Omental fat pad (tissue), 4 donors: ENCODE measurements around the gene IQCK. TPM values are rescaled to one million over a fixed set of nuclear protein-coding genes. Genes with fewer than 3 reads are reported as not detected.
A peak's percentile ranks its signal among the peaks of the same experiment; 100 is the strongest.
"Not testable (repeated sequence)": the region's sequence is repeated elsewhere in the genome, so short reads cannot be mapped to it uniquely, and the experiment has no call there.

Experiments
- ATAC-seq: fragments of 150-250 bp; one replicate; pipeline ENCODE4 v1.9.1; 2016; ENCODE audit warnings: mild to moderate bottlenecking, moderate library complexity; ENCODE audit not compliant: low FRiP score
- DNase-seq: peaks from one replicate; pipeline ENCODE4 v3.0.0-alpha.2; 2019; ENCODE audit warnings: low spot score
- total RNA-seq, 4 donors: library from RNA; depleted of rRNA; stranded (reverse); fragments of >200 nt; gene quantifications; one replicate each; pipeline ENCODE4 v1.1.0, GENCODE V29; 2016
- TF ChIP-seq, protein P1 (sequence below), 3 donors: fragments of 450-650 bp; IDR thresholded peaks; one replicate each; pipeline ENCODE4 v1.5.1; 2016 to 2017; ENCODE audit warnings: antibody characterized with exemption in 3 of 3, mild to moderate bottlenecking in 3 of 3, moderate library complexity in 2 of 3

The IQCK gene
- total RNA-seq, 4 donors from 2014 or later = 14.5 to 28.2 (median 18.9) TPM

DNA sequence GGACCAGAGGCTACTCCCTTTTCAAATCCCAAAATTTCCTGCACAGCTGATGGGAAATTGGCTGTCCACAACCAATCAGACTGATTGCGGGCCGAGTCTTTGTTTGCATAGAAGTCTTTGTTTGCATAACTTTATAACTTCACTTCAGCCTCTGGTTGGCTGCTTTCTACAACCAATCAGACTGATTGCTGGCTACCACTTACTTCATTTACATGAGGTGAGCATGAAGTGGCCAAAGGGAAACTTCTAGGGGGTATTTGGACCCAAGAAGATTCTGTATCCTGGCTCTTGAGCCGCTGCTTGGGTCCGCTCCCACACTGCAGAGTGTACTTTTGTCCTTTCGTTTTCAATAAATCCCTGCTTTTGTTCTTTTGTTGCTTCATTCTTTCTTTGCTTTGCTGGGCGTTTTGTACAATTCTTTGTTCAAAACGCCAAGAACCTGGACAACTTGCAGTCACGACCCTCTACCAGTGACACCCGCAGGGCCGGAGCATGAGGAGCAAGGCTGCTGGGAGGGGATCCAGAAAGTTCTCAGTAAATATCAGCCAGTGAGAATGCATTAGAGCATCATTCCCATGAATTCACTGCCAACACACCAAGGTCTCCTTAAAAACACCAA, 67.5 kb downstream of the IQCK start:
- DNase-seq (no peak), ATAC-seq (no peak)

DNA sequence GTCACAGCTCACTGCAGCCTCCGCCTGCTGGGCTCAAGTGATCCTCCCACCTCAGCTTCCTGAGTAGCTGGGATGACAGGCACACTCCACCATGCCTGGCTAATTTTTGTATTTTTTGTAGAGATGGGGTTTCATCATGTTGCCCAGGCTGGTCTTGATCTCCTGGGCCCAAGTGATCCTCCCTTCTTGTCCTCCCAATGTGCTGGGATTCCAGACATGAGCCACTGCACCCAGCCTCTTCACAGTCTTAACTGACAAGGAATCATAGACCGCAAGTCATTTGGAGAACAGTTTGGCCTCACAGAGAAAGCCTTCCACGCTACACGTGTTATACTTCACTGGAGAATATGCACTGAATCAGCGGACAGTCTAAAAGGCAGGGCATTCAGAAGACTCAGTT, 83.3 kb downstream of the IQCK start:
- not testable (repeated sequence) for DNase-seq, ATAC-seq

More for the DNA sequence above, 67.5 kb downstream of the IQCK start:
- TF ChIP-seq, protein P1, sequence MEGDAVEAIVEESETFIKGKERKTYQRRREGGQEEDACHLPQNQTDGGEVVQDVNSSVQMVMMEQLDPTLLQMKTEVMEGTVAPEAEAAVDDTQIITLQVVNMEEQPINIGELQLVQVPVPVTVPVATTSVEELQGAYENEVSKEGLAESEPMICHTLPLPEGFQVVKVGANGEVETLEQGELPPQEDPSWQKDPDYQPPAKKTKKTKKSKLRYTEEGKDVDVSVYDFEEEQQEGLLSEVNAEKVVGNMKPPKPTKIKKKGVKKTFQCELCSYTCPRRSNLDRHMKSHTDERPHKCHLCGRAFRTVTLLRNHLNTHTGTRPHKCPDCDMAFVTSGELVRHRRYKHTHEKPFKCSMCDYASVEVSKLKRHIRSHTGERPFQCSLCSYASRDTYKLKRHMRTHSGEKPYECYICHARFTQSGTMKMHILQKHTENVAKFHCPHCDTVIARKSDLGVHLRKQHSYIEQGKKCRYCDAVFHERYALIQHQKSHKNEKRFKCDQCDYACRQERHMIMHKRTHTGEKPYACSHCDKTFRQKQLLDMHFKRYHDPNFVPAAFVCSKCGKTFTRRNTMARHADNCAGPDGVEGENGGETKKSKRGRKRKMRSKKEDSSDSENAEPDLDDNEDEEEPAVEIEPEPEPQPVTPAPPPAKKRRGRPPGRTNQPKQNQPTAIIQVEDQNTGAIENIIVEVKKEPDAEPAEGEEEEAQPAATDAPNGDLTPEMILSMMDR (IDR thresholded peaks at IDR 0.05) = no peak

DNA sequence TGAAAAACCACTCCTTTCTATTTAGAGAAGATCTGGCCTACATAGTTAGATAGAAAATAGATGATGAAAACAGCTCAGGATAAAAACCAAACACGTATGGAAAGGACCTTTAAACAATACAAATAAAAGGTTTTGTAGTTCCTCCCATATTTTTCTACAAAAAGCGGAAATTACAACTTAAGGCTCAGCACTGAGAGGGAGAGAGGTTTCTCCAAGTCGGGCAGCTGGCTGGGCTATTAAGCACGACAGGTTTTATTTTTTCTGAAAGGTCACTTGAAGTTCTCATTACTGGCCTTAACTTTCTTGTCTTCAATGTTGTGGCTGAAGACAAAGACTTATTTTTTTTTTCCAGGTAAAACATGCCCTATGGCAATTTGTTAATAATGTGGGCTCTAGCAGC, 83.8 kb downstream of the IQCK start:
- DNase-seq, ATAC-seq: not testable (repeated sequence)

DNA sequence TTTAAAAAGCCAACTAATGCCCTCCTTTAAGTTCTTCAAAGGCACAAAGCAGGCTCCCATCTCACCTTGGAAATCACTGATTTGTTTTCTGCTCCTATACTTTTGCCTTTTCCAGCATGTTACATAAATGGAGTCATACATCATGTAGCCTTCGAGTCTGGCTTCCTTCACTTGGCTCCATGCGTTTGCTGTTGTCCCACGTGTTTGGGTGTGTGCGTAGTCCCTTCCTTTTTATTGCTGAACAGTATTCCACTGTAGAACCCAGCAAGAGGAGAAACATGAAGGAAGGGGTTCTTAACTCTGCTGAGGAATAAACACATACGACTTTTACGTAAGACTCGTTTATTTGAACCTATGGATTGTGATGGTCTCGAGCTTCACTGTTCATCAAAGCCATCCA, 84.5 kb downstream of the IQCK start:
- ATAC-seq (no peak), DNase-seq (no peak)
- TF ChIP-seq, protein P1 (IDR thresholded peaks at IDR 0.05) = no peak

DNA sequence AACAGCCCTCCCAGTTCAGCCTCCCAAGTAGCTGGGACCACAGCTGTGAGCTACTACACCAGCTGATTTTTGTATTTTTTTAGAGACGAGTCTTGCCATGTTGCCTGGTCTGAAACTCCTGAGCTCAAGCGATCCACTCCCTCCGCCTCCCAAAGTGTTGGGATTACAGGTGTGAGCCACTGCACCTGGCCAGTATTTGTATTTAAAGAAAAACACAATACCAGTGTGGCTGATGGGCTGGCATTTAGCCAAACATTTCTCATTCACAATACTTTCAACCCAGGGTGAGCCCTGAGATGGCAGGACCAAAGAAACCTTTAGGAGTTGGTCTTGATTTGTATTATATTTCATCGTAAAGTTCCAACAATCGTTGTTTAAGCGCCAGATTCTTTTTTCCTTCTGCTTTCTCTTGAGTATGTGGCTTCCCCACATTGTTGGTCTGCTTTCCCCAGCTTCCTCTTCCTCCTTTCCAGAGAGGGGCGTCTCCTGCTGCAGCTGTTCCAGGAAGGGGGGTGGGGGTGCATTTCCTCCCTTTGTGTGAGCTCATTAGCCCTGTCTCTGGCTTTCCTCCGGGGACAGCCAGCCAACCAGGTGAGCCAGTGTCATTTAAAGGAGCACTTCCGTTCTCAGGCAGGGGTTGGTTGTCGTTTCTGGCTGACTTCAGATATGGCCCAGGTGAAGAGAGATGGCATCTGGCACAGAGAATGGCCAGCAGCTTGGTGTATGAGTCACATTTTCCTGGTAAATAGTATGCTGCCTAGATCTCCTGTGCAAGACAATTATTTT, 86.7 kb downstream of the IQCK start:
- no peak for DNase-seq
- TF ChIP-seq, protein P1 (IDR thresholded peaks at IDR 0.05) = no peak

DNA sequence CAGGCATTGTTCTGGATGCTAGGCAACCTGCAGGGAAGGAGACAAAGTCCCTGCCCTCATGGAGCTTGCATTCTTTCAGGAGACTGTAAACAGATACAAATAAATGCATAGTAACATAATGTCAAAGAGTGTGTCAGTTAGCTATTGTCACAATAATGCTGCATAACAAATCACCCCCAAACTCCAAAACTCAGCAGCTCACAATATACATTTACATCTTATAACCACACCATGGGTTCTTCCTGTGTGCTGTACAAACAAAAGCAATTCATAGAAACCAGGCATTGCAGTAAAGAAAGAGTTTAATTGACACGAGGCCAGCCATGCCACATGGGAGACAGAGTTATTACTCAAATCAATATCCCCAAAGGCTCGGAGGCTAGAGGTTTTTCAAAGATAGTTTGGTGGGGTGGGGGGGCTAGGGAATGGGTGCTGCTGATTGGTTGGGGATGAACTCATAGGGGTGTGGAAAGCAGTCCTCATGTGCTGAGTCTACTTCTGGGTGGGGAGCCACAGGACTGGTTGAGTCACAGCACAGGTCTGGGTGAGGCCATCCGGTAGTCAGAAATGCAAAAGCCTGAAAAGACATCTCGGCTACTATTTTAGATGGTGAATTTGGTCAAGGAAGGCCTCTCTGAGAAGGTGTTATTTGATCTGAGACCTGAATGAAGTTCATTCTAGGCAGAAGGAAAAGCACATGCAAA, 87.5 kb downstream of the IQCK start:
- ATAC-seq (no peak), DNase-seq (no peak)
- TF ChIP-seq, protein P1 (IDR thresholded peaks at IDR 0.05) = no peak

More for the DNA sequence above, 86.7 kb downstream of the IQCK start:
- no peak for ATAC-seq

DNA sequence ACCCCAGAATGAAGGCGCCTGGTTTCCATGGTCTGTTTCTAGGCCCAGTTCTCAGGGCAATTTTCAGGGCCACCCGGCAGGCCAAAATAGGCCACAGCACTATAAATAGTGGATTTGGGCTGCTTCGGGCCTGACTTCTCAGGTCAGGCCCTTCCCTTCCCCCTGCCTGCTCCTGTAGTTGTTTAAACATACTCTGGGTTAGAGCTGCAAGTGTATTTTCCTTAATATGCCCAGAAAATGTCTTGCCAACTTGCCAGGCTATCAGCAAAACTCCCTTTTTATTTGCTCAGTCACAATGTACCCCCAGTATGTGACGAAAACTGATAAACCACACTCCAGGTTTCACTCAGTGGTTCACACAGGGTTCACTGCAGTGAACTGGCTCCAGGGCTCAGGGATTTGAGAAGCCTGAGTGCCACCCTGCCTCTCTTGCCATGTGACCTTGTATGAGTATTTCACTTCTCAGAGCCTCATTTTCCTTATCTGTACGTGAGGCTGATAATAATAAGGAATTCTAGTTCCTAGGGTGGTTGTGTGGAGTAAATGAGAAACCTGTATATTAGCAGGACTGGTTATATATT, 90.1 kb downstream of the IQCK start:
- ATAC-seq (peak; percentile 43), DNase-seq (no peak)
- TF ChIP-seq, protein P1 (IDR thresholded peaks at IDR 0.05) = no peak
